NCI-H128 (cell line): Measurements from ENCODE around the gene WNT2B.

Experiments
- DNase-seq: peaks from one replicate; lab custom pipeline; 2025; ENCODE audit not compliant: unreplicated experiment; lab: John Stamatoyannopoulos, UW

WNT2B gene

DNA sequence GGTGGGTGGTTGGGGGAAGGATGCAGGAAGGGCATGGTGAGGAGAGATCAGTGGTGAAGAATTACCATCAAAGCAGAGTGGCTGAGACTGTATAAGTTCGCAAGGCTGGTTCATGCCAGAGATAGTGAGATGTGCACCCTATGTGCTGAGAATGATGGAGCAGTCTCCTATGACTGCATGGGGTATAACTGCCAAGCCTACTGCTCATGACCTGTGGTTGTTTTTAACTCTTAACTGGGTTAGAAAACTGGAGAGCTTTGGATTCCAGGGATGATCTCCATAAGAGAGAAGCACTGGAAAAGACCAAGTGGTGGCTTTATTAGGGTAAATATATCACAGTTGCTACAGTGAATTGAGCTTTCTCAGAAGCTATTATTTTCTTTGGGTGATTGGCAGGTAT lies 16.2 kb downstream of the WNT2B start:
- DNase-seq, result no peak

DNA sequence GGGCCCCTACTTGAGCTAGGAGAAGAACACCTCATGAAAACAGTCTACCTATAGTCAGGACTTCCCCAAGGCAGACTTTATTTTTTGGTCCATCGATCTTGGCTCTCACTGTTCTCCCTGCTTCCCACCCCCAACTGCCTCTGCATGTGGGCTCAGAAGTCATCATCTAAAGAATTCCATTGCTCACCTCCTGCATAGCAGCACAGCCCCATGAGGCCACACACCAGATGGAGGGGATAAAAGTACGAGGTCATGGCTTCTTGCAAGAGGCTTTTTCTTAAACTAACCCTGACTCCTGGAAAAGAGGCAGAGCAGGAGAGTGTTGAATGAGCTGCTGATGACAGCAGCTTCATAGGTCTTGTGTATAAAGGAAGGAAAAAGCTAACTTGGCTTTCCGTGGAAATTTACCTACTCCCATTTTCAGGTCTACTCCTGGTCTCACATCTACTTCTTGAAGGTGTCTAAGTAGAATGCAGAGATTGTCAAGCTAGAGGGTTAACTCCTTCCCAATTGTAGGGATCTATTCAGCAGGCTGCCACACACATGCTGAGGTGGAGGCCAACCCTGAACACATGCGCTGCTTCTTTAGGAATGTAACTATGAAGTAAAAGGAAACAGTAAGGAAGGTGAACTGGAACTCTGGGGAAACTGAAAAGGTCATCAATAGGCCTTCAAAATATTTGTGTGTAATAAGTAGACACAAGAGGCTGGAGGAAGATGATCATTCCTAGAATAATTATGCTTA lies 18.7 kb downstream of the WNT2B start:
- no peak for DNase-seq

DNA sequence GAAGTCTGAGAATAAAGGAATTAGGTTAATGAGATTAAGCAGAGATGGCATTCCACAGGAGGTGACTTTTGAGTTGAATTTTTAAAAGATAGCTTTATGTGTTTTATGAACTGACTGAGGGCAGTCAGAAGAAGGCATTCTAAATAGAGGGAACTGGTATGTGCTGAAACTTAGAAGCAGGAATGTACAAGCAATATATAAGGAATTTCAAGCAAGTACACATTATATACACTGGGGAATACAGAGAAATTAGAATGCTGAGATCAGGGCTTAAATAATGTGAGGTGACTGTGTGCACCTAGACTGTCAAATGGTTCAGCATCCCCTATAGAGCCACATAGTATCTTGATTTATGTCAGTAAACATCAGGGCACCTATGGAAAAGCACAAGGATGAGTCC lies 19.3 kb downstream of the WNT2B start:
- DNase-seq, result no peak

DNA sequence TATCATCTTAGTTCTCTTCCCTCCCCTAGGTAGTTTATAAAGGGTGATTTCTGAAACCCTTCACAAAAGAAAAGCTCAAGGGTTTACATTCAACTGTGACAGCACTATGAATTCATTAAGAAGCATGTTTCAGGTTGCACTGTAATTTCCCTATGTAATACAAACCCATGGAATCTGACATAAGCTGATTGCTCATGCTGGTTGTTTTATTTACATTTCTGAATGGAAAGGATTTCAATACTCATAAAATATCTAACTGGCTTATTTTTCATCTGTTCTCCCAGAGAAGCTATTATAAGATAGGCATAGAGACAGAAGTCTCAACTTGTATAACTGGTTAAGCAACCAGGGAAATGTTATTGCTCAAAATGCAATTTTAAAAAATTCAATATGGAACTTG lies 20.5 kb downstream of the WNT2B start:
- no peak for DNase-seq

DNA sequence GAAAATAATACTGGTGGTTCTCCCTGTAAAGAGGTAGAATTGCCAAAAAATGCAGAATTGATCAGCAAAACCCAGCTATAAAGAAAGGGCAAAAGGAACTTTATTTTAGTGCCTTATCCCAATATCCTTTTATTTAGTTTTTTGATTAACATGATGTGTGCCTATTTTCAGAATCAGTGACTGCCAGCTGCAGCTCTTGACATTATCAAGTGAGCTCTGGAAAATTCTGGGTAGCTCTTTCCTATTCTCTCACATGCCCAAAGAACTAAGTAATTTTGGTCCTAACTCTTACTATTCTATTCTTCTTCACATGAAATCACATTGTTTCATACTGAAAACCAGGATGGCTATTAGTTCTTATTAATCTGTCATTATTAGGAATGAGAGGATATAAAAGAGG lies 22.1 kb downstream of the WNT2B start:
- DNase-seq, result no peak

DNA sequence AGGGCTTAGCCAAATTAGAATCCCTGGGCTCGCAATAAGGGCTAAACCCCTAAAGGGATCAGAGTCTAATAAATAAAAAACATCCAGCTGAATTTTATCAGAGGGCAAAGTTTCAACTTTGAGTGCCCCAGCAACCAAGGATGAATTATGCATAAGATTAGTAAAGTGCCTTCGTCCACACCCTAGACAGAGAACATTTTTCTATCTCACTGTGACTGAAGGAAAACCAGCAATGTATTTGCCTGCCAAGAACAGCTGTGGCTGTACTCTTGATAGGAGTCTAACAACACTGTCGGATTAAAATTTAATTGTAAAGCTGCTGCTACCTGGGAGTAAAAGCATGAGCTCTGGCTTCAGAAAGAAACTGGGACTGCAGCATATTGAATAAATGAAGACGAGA lies 23.3 kb downstream of the WNT2B start:
- DNase-seq, result no peak

DNA sequence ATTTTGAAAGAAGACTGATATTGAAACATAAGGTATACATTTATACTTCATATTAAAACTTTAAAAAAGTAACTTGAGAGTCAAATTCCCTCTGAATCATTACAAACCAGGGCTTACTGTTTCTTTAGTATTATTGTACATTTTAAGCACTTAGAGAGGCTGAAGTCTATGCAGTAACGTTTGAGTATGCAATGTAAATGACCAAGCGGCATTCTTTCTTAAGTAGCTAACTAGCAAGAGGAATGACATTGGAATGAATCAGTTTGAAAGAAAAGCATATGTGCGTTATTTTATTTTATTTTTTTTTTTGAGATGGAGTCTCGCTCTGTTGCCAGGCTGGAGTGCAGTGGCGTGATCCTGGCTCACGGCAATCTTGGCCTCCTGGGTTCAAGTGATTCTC lies 24.3 kb downstream of the WNT2B start:
- DNase-seq, result no peak

DNA sequence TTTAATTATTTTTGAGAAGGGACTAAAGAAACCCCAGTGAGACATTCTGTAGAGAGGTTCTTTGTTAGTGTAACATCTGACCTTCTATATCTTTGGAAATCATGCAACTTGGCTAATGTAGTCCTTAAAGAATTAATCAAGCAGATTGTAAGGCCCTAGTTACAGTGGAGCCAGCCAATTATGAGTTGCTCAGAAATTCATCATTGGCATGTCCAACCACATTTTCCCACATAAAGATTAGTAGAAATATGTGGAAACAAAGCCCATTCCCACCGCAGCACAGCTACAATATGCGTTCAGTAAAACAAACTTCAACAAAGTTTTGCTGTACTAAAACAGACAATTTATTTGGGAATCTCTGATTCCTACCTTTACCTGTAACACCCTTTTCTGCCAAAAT lies 27.8 kb downstream of the WNT2B start:
- DNase-seq, result no peak

DNA sequence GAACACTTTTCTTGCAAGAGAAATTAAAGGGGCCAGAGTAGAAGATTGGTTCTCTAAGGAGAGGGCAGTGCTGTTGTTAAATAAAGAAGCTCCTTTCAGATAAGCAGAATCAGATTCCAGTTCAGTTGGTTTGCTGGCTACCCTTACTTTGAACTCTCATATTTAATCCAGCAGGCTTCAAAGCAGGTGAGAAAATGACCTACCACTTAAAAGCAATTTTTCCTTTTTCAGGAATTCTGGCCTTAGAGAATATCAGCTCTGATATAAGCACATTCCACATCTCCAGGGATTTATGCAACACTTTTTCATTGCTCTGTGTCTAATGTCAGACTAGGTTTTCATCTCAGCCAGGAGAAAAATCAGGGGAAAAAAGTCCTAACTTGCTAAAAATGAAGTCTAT lies 28.7 kb downstream of the WNT2B start:
- no peak for DNase-seq

DNA sequence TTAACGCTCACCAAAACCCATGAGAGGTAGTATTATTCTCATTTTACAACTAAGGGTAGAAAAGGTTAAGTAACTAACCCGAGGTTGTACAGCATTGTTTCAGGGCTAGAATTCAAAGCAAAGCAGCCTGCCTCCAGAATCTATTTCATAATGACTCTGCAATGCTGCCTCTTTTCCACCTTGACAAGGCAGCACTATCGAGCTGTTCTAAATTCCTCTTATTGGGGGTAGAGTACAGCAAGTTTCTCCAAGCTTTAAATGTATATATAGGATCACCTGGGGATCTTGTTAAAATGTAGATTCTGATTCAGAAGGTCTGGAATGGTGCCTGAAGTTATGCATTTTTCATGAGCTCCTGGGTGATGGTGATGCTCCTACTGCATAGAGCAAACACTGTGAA lies 30.1 kb downstream of the WNT2B start:
- DNase-seq, result no peak

DNA sequence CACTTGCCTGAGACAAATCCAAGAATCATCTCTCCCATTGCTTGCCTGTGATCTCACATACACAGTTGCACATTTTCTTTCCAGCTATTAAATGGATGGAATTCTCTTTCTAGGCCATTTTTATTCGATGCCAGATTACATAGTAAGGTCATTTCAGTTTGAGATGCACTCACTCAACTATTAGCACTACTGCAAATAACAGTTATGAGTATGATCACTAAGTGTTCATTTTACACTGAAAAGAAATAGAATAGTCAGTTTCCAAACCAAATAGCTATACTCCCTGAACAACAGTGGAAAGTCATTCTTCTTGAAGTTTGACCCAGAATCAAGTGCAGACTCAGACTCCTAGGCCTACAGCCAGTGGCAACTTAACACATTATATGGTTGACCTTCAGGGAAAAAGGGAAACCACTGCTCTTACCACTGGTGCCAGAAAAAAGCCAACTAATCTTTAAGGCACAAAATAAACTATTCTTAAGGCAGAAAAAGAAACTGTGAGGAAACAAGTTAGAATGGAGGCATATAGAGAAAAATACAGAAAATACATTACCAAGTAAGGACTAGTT lies 31.5 kb downstream of the WNT2B start:
- no peak for DNase-seq

DNA sequence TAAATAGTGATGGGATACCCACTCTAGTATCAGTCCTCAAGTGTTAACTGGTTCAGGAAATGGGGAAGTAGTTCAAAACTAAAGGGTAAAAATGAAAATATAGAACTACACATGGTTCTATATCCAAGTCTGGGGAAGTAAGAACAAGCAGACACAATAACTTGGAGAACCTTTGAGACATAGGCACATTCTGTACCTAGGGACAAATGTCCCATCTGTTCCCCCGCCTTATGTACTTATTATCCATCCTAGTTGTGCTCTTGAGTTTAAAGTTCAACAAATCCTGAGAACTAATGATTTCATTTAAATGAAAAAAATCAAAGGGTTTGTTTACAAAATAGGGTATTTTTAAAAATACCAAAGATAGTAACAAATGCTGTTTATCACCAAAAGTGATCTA lies 32.5 kb downstream of the WNT2B start:
- DNase-seq, result no peak

DNA sequence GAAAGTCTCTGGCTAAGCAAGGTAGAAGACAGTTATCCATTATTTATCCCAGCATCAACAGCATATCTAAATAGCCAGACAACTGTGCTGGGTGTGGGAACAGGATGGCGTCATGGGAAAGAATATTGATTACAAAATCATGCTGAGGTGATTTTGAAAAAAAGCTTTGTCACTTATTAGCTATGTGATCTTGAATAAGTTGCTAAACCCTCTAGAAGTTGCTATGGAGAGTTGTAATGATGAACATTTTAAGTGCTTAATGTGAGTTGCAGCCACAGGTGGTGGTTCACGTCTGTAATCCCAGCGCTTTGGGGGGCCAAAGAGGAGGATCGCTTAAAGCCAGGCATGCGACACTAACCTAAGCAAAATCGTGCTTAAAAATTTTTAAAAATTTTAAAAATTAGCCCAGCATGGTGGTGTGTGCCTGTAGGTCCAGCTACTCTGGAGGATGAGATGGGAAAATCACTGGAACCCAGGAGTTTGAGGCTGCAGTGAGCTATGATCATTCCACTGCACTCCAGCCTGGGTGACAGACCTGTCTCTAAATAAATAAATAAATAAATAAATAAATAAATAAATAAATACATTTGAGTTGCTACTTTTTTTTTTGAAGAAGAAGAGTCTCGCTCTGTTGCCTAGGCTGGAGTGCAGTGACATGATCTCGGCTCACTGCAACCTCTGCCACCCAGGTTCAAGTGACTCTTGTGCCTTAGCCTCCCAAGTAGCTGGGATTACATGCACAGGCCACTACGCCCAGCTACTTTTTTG lies 33.6 kb downstream of the WNT2B start:
- DNase-seq, result no peak

DNA sequence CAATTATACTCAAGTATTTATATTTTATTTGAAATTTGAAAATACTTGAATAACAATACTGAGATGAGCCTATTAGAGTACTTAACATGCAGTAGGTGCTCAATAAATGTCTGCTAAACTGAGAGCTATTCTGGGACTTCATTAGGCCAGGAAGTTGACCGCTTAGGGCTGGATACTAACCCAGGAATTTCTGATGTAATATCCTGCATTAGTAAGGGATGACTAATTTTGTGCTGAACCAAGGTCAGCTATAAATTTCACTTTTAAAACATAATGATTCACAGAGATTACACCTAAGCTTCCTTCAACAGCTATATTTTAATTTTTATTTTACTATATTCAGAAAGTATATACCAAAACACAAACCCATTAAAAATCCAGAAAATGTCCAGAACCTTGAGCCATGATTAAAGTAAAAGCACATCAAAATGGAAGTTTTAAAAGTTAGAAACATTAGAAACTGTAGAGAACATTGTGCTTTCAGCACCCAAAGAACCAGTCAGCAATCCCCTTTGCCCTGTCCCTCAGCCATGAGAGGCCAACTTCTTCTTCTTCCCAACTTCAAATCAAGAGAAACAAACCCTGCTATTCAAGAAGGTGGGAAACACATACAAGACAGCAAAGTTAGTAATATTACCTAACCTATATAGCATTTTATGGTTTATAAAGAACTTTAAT lies 35.4 kb downstream of the WNT2B start:
- DNase-seq, result no peak

DNA sequence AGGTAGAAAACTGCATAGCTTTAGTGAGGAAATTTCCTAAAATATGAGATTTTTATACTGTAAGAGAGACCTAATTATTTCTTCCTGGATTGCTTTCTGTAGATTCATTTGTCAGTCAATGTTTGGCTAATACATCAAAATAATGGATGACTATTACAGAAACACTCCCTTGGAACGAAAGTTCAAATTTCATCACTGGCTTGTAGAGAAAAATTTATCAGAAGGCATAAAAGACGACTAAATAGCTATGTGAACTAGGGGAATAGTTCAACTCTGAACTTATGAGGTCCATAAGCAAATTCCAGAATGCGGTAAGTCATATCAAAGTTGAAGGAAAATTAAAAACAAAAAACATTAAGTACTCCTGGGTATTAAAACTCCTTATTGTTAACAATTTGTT lies 36.0 kb downstream of the WNT2B start:
- DNase-seq, result no peak

DNA sequence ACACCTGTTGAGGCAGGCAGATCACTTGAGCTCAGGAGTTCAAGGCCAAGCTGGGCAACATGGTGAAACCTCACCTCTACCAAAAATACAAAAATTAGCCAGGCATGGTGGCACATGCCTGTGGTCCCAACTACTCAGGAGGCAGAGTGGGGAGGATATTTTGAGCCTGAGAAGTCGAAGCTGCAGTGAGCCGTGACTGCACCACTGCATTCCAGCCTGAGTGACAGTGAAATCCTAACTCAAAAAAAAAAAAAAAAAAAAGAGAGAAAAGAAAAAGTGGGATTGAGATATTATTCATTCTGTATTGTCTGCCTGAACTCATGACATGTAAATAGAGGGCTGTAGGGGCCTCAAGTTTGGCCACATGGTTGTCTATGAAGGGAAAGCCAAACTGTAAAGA lies 37.3 kb downstream of the WNT2B start:
- no peak for DNase-seq

DNA sequence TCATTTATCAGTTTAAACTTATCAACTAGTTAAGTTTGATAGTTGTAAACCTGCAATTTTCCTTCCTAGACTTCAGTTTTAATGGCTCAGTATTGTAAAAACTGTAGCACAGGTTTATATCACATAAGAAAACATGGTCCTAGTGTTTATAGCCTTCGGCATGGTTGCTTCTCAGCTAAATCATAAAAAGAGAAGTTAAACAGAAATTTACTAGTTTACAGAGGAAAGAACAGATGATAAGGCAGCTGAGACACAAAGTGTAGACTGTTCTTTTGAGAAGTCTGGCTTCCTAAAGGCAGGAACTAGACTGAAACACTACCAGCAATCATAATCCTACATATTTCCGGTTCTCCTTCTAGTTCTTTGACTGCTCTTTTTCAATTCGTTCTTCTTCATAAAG lies 39.8 kb downstream of the WNT2B start:
- no peak for DNase-seq

DNA sequence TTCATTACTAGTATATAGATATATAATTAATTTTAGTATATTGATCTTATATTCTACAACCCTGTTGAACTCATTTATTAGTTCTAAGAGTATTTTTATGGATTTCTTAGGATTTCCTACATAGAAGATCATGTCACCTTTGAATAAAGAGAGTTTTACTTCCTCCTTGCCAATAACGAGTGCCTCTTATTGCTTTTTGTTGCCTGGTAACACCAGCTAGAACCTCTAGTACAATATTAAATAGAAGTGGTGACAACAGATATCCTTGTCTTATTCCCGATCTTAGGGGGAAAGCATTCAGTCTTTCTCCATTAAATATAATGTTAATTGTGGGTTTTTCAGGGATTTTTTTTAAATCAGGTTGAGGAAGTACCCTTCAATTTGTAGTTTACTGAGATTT lies 40.8 kb downstream of the WNT2B start:
- no peak for DNase-seq

DNA sequence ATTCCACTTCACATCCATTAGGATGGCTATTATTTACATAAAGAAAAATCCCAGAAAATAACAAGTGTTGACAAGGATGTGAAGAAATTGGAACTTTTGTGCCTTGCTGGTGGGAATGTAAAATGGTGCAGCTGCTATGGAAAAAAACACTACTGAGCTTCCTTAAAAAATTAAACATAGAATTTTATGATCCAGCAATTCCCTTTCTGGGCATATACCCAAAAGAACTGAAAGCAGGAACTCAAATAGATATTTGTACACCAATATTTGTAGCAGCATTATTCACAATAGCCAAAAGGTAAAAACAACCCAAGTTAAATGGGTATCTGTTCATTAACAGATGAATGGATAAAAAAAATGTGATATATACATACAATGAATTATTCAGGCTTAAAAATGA lies 45.6 kb downstream of the WNT2B start:
- no peak for DNase-seq

DNA sequence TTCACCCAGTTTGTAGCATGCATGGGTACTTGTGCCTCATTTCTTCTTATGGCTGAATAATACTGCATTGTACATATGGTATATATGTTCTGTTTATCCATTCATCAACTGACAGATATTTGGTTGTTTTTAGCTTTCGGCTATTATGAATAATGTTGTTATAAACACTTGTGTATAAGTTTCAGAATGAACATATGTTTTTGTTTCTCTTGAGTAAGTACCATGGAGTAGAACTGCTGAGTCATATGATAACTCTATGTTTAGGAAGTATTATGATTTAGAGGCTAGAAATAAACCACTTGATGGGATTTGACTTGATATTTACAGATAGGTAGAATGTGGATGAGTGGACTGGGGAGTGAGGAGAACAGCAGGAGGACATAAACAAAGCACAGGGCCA lies 48.6 kb downstream of the WNT2B start:
- DNase-seq, result no peak

DNA sequence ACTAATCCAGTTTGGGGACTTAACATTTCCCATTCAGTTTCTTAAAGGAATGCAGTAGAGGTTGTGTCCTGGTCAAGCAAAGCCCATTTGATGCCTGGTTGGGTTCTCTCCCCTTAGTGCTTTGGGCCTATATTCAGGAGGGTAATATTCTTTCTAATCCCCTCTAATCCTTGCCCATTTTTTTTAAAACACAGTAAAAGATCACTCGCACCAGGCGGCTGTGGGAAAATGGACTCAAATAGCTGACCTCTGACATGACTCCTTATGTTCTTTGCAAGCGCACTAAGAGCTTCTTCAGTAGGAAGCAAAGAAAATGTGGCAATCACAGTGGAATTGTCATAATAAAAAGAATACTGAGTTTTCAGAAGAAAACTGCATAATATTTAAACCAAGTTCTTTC lies 49.9 kb downstream of the WNT2B start:
- DNase-seq, result no peak

DNA sequence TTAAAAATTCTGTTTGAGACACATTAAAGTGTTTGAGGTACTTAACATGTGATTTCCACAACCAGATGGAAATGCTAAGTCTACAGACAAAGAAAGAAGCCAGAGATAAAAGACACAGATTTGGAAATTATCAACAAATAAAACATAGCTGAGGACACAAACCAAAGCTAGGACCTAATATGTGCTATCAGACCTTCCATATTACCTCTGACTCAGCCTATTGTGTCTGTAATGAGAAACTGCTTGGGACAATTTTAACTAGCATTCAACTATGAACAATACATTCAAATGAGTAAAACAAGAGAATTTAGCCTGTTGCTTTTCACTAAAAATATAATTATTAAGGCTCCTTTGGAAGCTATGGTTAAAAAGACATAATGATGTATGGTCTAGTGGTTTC lies 54.6 kb downstream of the WNT2B start:
- no peak for DNase-seq
